ENCODE data around the gene SPRED3.
A peak's percentile ranks its signal among the peaks of the same experiment; 100 is the strongest.
"Not testable (repeated sequence)": the region's sequence is repeated elsewhere in the genome, so short reads cannot be mapped to it uniquely, and the experiment has no call there.

SPRED3 gene

GRCh38 chr19:38420935-38421334 is 32.4 kb downstream of the SPRED3 start:
- no peak for TF ChIP-seq CTCF (IDR thresholded peaks at IDR 0.05; ENCODE audit: insufficient read depth, low read depth, low read length, missing control alignments)
- H3K4me3 ChIP-seq (ENCODE audit: low read length), result no peak overlapping the region
- DNase-seq (ENCODE audit: low read depth), result no peak

- DNase-seq (ENCODE audit: low read depth), result no peak
- TF ChIP-seq CTCF (IDR thresholded peaks at IDR 0.05; ENCODE audit: insufficient read depth, low read depth, low read length, missing control alignments), result no peak
- H3K4me3 ChIP-seq (ENCODE audit: low read length), result no peak overlapping the region
Observed at GRCh38 chr19:38421856-38422255, 33.4 kb downstream of the SPRED3 start.

- DNase-seq (ENCODE audit: low read depth), result no peak
- H3K4me3 ChIP-seq (ENCODE audit: low read length), result no peak overlapping the region
- TF ChIP-seq CTCF (IDR thresholded peaks at IDR 0.05; ENCODE audit: insufficient read depth, low read depth, low read length, missing control alignments), result no peak
Observed at GRCh38 chr19:38422438-38422837, 33.9 kb downstream of the SPRED3 start.

- TF ChIP-seq CTCF (IDR thresholded peaks at IDR 0.05; ENCODE audit: insufficient read depth, low read depth, low read length, missing control alignments), result no peak
- H3K4me3 ChIP-seq (ENCODE audit: low read length), result no peak overlapping the region
Observed at GRCh38 chr19:38424272-38424671, 35.8 kb downstream of the SPRED3 start.

GRCh38 chr19:38425222-38425809 is 36.8 kb downstream of the SPRED3 start:
- no peak for DNase-seq (ENCODE audit: low read depth)
- no peak overlapping the region for H3K4me3 ChIP-seq (ENCODE audit: low read length)
- no peak for TF ChIP-seq CTCF (IDR thresholded peaks at IDR 0.05; ENCODE audit: insufficient read depth, low read depth, low read length, missing control alignments)

More at GRCh38 chr19:38424272-38424671, 35.8 kb downstream of the SPRED3 start:
- DNase-seq (ENCODE audit: low read depth), result no peak

GRCh38 chr19:38425810-38426466 is 37.4 kb downstream of the SPRED3 start, which contains the start of gene RASGRP4:
RASGRP4 (minus strand) TSS chr19:38426219; CDS start chr19:38426091, 128 bp downstream.
- no peak within 1 kb of the TSS for H3K4me3 ChIP-seq (ENCODE audit: low read length)
- DNase-seq (ENCODE audit: low read depth), result no peak
- TF ChIP-seq CTCF (IDR thresholded peaks at IDR 0.05; ENCODE audit: insufficient read depth, low read depth, low read length, missing control alignments), result no peak

- not testable (repeated sequence) for H3K4me3 ChIP-seq (ENCODE audit: low read length)
- peak; percentile 10 for DNase-seq (ENCODE audit: low read depth)
Observed at GRCh38 chr19:38427035-38427677, 38.7 kb downstream of the SPRED3 start.
